Activated CD8-positive, alpha-beta memory T cell treated with anti-CD3 and anti-CD28 coated beads for 4 hours (primary cell): Measurements from ENCODE around the gene YY1.
A peak's percentile ranks its signal among the peaks of the same experiment; 100 is the strongest.
"Not testable (repeated sequence)": the region's sequence is repeated elsewhere in the genome, so short reads cannot be mapped to it uniquely, and the experiment has no call there.

Experiments used
- DNase-seq, 2 donors: peaks; one replicate each; pipeline ENCODE4 v3.0.0-alpha.2; 2020; ENCODE audit warnings: low read depth in 2 of 2

The YY1 gene

DNA sequence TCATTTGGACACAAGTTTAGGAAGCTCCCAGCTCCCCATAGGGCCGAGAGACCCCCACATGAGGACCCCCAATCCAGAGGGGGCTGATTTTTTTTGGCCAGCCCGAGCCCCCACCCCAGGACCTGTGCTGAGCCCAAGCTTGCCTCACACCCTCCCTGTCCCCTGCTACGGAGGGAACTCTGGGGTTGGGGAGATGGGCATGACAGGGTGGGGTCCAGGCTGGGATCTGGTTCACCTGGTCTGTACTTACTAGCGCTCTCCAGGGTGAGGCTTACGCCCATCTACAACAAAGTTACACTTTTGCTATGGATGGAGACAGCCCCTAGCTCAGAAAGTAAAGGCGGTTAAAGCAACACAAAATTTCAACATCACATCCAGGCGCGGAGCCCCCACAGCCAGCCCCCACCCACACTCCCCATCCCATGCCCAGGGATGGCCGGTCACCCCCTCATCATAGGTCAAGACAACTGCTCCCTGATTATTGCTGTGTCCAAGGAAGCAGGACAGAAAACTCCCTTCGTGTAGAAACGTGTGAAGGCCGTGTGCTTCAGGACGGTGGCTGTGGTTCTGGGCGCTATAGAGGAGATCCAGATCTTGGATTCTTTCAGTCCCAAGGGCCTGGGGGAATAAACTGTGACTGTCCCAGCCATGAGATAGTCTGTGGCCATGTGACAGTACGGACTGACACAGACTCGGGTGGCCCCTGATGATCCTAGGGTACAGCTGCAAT, 56.6 kb downstream of the YY1 start:
- DNase-seq = no peak

DNA sequence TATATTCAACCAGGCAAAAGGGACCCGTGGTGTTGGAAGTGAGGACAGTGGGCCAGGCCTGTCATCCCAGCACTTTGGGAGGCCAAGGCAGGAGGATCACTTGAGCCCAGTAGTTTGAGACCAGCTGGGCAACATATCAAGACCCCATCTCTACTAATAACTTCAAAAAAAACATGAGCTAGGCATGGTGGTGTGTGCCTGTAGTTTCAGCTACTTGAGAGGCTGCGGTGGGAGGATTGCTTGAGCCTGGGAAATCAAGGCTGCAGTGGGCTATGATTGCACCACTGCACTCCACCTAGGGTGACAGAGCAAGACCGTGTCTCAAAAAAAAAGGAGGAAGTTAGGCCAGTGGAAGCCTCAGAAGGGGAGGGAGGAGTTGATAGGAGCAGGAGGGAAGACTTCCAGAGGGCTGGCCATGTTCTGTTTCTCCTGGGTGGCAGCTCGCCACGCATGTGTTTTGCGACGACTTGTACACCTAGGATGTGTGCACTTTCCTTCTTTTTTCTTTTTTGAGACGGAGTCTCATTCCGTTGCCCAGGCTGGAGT, 57.2 kb downstream of the YY1 start:
- DNase-seq = no peak

DNA sequence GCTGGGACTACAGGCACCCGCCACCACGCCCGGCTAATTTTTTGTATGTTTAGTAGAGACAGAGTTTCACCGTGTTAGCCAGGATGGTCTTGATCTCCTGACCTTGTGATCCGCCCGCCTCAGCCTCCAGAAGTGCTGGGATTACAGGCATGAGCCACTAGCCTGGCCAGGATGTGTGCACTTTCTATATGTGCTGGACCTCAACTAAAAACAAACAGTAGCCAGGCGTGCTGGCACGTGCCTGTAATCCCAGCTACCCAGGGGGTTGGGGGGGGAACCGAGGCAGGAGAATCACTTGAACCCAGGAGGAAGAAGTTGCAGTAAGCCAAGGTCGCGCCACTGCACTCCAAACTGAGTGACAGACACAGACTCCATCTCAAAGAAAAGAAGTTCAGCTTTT, 57.8 kb downstream of the YY1 start:
- DNase-seq = not testable (repeated sequence)

DNA sequence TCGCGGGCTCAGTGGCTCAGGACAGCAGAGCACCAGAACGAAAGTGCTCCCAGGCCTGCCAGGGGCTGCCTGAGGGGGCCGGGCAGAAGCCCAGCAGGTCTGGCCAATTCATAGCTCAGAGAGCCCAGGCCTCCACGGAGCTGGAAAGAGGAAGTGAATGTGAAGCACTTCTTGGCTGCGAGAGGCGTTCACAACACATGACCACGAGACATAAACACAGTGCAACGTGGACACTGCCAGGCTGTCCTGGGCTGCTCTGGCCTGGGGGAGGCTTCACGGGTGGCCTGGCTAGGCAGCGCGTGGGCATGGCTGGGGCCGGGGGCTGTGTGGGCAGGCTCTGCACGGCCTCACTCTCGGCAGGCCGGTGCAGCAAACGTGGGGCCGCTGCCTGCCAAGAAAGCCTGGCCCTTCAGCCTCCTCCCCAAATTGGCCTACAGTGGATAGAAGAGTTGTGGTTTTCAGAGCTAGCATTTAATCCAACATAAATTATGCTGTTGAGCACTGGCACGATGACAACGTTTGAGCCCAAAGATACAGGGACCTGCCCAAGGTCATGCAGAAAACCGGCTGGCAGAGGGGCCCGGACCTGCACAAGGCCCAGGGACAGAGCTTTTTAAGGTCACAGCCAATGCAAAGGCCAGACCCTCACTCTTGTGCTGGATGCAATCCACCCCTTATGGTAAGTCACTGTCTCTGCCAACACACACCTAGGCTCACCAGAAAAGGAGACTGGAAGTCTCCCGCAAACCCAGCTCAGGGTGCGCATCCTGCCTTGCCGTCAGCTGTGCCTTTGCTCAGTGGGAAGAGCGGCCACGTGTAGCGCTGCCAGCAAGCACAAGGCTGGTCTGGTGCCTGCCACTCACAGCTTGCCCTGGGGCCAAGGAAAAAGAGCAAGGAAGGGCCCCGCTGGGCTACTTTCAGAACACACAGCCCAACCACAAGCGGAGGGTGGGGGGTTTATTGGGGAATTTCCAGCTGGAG, 58.7 kb downstream of the YY1 start:
- no peak for DNase-seq

DNA sequence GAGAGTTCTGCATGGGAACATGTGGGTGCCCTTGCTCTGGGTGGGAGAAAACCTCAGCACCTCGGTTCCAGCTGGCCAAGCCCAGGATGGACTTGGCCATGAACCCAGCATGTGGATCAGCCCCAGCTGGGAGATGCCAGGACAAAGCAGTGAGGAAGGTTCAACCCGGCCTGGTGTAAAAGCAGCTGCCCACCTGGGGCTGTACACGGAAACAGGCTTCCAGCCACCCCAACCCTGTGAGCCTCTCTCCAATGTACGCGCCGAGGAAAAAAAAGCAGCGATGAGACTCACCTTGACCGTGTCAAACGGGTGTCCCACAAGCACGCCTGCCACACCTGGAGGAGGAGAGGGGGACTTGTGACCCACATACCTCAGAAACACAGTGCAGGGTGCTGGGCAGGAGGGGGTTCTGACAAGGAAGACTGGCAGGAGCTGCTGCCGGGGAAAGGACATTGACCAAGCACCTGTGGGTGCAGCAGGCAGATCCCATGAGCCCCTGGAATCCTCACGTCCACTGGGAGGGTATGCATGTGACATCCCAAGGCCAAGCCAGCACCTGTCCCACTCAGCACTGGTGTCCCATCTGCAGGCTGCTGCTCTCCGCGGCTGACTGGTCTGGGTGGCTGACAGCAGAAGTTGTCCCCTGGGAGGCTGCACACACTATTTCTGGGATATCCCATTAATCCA, 59.8 kb downstream of the YY1 start:
- no peak for DNase-seq

DNA sequence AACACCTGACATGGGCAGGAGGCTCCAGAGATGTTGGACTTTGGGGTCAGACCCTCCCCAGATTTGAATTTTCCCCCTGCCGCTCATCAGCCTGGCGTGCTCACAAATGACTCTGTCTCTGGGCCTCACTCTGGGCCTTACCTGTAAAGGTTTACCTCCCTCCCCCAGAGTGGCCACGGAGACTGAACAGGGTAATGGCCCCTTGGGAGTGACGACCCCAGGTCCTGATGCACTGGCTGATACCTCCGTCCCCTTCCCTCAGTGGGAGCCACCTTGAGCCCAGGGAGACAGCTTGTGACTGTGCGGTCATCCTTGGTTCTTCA, 60.3 kb downstream of the YY1 start:
- no peak for DNase-seq

DNA sequence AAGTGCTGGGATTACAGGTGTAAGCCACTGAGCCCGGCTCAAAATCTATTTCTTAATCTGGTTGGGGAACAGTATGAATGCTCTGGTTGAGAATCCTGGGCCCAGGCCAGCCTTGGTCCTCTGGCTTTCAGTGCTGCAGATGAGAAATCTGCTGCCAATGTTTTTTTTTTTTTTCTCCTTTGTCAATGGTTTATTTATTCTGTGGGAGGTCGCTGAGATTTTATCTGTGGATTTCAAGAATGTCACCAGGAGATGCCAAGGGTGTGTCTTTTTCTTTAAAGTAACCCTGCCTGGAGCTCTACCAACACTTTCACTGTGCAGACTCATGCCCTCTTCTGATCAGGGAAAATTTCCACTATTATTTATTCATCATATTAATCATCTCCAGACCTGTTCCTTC, 63.7 kb downstream of the YY1 start:
- DNase-seq = no peak

DNA sequence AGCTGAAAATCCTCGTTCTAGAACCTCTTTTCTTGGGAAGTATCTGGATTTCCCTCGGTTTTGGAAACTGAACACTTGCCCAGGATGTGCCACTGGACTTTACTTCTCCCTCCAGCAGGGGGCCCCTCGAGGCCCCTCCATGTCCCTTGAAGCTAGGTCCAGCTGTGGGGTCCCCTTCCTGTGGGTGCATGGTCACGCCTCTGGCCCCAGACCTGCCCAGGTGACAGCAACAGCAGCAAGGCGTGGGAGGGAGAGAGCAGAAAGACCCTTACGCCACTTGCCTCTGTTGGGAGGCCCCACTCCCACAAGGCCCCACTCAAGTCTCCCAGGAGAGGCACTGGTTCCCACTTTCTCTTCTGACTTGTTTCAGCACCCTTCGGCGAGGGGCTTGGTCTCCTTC, 64.2 kb downstream of the YY1 start:
- DNase-seq = no peak

DNA sequence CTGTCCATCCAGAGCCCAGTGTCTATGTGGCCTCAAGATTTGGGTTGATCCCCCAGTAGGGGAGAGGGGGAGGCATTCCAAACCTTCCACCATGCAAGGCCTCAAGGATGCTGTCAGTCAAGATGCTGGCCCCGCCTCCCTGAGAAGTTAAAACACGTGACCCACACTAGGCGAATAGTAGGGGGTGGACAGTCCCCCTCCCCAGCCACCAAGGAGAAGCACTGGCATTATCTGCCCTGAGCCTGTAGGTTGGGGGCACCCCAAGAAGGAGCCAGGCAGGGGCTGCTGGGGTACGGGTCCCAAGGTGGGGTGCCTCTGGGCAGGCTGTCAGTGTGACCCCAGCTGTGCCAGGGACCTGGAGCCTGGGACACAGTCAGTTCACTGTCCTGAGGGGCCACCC, 65.0 kb downstream of the YY1 start:
- DNase-seq = no peak

DNA sequence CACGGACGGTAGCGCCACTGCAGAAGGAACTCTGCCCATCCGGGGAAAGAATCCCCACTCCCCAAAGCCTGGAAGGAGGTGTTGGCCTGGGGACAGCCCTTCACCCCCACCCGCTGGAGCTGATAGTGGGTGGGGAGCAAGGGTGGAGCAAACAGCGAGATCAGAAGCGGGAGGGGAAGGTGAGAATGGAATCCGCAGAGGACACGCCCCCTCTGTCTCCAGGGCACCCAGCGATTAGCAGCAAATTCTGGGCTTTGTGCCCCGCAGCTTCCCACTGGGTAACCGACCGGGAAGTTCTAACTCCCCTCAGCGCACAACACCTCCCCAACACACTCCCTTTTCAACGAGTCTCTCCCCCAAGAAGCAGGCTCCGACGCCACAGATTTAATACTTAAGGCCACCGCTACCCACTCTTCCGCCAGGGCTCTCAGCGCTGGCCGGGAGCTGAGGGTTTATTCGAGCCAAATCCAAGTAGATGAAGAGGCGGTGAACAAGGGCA, 65.9 kb downstream of the YY1 start:
- no peak for DNase-seq

DNA sequence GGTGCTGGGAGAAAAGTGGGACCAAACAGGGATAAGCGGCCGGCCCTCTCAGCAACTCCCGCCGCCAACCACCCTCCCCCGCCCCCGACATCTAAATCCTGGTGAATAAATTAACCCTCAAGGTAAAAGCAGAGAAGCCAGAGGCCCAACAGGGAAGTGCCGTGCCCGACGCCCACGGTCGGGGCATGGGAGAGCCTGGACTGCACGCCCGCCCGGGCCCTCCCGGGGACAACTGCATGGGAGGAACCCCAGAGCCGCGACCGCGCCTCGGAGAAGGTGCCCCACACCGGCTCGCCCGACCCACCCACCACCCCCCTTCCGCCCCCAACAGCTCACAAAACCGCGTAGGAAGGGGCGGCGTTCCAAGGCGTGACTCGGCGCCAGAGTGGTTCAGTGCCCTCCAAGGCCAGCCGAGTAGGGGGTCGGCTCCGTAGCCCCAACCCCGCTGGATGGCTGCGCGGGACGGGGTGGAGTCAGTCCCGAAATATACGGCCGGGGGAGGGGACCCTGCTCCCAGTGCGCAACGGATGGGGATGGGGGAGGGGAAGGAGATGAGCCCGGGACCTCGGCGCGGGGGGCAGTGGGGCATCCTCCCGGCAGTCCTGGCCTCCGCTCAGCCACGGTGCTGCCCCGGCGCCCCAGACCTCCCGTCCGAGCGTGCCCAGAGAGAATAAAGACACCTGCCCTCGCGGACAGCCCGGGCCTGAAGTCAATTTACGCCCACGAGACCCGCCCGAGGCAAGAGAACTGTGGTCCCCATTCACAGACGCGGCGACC, 66.6 kb downstream of the YY1 start:
- DNase-seq = peak; percentile 32 to 42

DNA sequence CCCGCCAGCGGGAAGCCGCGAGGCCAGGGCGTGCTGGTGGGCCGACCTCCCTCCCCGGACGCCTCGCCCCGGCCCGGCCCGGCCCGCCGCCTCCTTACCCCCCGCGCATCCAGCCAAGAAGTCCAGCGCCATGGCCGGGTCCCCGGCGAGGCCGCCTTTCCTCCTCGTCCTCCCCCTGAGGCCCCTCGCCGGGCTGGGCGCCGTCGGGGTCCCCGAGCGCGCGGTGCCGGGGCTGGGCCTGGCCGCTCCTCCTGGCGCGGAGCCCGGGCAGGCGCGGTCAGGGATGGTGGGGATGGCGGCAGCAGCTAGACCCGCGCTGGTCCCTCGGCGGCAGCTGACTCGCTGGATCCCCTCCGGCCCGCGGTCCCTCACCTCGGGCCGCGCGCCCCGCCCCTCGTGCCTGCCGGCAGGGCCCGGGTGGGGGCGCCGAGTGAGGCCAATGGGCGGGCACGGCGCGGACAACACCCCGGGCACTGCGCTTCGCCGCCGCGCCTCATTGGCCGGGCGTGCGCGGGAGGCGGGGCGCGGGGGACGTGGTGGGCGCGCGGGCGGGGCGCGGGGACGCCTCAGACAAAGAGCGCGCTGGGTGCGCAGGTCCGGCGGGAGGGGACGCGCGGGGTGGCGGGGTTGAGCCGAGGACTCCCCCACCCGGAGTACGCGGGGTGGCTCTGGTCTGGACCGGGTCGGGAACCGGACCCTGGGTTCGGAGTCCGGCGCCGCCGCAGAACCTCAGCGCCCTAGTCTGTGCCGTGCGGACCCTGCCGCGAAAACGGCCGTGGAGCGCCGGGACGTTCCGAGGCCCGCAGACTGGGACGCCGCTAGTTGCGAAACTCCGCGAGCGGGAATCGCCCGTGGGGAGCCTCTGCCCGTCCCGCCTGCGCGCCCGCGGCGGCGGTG, 67.4 kb downstream of the YY1 start, which contains the start of gene SLC25A29:
Gene SLC25A29, minus strand, starts transcription at position 344 of the 897 bp plus-strand sequence. Its CDS starts 212 bp downstream, at position 132.
- peak; percentile 44 to 57 for DNase-seq

DNA sequence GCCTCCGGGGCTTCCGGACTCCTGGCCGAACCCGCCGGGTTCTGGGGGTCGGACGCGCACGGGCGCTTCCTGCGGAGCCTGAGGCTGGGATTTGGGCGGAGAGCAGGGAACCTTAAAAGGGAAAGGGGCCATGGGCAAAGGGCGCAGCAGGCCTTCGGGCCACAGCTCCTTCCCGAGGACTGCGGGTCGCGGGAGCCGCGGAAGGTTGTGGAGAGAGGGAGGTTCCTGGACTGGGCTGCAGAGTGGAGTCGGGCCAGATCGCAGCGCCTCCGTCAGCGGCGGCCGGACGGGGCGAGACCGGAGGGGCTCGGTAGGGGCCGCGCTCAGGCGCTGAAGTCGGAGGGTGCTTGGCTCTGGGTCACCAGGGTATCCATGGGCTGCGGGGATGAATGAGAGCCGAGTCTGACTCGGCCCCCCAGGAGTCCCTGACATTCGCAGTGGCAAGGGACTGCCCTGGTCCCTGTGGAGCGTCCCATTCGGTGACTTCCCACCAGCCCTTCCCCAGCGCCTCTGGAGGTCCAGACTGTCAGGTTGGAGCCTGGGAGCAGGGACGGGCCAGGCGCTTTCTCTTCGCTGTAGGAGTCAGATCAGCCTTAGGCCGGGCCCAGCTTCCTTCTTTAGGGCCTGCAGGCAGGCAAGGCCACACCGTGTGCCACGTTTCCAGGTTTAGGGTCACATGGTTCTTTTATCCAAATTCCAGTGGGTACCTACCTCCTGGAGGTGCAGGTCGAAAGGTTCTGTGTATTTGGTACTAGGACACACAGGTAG, 68.2 kb downstream of the YY1 start:
- no peak for DNase-seq

DNA sequence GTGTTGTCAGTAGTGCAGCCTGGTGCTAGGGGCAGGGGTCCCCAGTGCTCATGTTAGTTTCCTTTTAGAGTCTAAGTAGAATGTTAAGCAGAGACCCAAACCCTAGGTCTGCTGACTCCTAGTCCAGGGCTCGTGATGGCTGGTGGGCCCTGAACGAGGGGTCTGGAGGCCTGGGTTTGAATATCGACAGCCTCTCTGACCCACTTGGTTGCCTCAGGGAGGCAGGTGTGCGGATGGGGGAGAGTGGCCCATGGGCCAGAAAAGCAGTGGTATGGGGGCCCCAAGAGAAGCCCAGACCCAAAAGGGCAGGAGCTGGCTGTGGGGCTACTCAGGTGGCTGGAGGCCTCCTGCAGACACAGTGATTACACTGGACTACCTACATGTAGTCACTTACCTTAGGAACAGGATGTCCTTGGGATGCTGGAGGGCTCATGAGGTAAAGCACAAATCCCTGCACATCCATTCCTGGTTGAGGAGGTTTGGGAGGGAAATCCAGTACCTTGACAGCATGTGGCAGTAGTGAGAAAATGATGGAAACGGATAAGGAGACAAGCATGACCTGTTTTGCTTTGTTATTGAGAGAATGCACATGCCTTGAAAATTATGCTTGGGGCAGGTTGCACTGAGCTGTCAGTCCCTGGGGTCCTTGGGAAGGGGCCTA, 69.0 kb downstream of the YY1 start:
- DNase-seq = no peak

DNA sequence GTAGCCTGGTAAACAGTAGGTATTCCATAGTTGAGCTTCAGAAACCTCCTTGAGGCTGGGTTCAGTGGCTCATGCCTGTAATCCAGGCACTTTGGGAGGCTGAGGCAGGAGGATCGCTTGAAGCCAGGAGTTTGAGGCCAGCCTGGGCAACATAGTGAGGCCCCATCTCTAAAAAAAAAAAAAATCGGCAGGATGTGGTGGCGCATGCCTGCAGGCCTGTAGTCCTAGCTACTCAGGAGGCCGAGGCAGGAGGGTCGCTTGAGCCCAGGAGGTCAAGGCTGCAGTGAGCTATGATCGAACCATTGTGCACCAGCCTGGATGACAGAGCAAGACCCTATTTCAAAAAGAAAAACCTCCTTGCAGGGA, 69.5 kb downstream of the YY1 start:
- not testable (repeated sequence) for DNase-seq

DNA sequence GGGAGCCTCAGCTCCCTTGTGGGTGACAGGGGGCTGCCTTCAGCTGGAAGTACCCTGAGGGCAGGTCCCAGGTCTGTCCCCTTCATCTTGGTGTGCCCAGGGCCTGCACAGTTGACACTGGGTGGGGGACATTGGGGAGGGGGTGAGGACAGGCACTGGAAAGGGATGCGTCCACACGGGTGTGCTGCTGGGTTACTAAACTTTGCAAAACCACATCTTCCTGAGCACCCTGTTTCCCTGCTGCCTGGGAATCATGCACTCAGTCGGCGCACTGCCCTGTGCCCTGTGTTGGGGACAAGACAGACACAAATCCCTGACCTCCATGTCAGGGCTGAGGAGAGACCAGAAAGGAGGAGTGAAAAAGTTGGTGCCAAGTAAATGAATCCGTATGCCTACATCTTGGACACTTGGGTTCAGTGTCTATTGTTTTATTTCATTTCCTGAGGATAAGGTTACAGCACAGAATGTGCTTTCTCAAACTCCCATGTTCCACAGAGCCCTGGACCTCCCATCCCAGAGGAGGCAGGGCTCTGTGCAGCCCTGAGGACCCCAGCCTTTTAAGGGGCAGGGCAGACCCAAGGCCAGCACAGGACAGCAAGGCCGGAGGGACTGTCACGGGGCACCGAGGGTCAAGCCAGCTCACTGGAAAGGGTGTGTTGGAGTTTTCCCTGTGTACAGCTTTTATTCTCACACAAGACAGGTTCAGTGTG, 70.2 kb downstream of the YY1 start:
- no peak for DNase-seq

DNA sequence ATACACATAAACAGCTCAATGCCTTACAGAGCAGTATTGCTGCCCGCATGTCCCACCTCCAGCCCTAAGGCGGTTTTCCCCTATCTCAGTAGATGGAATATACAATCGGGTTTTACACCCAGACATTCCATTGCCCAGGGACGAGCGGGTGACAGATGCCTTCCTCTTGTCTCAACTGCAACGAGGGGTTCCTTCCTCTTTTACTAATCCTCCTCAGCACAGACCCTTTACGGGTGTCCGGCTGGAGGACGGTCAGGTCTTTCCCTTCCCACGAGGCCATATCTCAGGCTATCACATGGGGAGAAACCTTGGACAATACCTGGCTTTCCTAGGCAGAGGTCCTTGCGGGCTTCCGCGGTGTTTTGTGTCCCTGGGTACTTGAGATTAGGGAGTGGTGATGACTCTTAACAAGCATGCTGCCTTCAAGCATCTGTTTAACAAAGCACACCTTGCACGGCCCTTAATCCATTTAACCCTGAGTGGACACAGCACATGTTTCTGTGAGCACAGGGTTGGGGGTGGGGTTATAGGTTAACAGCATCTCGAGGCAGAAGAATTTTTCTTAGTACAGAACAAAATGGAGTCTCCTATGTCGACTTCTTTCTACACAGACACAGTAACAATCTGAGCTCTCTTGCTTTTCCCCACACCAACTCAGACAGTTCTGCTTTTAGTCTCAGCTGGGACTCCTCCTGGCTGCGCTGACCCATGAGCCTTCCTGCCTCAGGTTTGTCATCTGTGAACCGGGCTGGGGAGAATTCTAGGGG, 73.3 kb downstream of the YY1 start:
- DNase-seq = not testable (repeated sequence)
